HG03064 (cell line): ENCODE results near the gene CLEC16A.
"Not testable (repeated sequence)": the region's sequence is repeated elsewhere in the genome, so short reads cannot be mapped to it uniquely, and the experiment has no call there.

Source experiments
- ATAC-seq: cut with Tn5 transposase; IDR thresholded peaks from one replicate; pipeline ENCODE4 v1.9.1; 2021; ENCODE audit warnings: low read depth; ENCODE audit not compliant: unreplicated experiment

The CLEC16A gene

GRCh38 chr16:11205065-11205699 is 260.8 kb downstream of the CLEC16A start:
- ATAC-seq: no peak

GRCh38 chr16:11205754-11206581 is 261.6 kb downstream of the CLEC16A start:
- ATAC-seq: no peak

GRCh38 chr16:11207646-11208045 is 263.3 kb downstream of the CLEC16A start:
- ATAC-seq: no peak

- ATAC-seq: no peak
Observed at GRCh38 chr16:11208916-11209665, 264.7 kb downstream of the CLEC16A start.

- no peak for ATAC-seq
Observed at GRCh38 chr16:11210260-11210659, 265.9 kb downstream of the CLEC16A start.

GRCh38 chr16:11211061-11211976 is 267.0 kb downstream of the CLEC16A start:
- ATAC-seq: no peak

- no peak for ATAC-seq
Observed at GRCh38 chr16:11211977-11212797, 267.8 kb downstream of the CLEC16A start.

GRCh38 chr16:11212798-11213196 is 268.4 kb downstream of the CLEC16A start:
- ATAC-seq: no peak

GRCh38 chr16:11213373-11213772 is 269.0 kb downstream of the CLEC16A start:
- no peak for ATAC-seq

GRCh38 chr16:11213799-11214198 is 269.4 kb downstream of the CLEC16A start:
- no peak for ATAC-seq

- ATAC-seq: no peak
Observed at GRCh38 chr16:11215935-11216556, 271.7 kb downstream of the CLEC16A start.

GRCh38 chr16:11217651-11218603 is 273.6 kb downstream of the CLEC16A start:
- ATAC-seq: no peak

GRCh38 chr16:11218604-11218962 is 274.2 kb downstream of the CLEC16A start:
- no peak for ATAC-seq

GRCh38 chr16:11219178-11219577 is 274.8 kb downstream of the CLEC16A start:
- no peak for ATAC-seq

- not testable (repeated sequence) for ATAC-seq
Observed at GRCh38 chr16:11220507-11220906, 276.1 kb downstream of the CLEC16A start.

GRCh38 chr16:11224096-11224893 is 279.9 kb downstream of the CLEC16A start:
- no peak for ATAC-seq
